GM12878 (cell line): ENCODE measurements around the gene PHF11.

Source experiments
- SP1 ChIP-seq: IDR thresholded peaks from one replicate; pipeline ENCODE4 v1.6.1; 2011; ENCODE audit warnings: low read depth, low read length
- ZNF274 ChIP-seq: IDR thresholded peaks from one replicate; pipeline ENCODE4 v1.8.0; 2011; ENCODE audit not compliant: insufficient read length, insufficient read depth

DNA sequence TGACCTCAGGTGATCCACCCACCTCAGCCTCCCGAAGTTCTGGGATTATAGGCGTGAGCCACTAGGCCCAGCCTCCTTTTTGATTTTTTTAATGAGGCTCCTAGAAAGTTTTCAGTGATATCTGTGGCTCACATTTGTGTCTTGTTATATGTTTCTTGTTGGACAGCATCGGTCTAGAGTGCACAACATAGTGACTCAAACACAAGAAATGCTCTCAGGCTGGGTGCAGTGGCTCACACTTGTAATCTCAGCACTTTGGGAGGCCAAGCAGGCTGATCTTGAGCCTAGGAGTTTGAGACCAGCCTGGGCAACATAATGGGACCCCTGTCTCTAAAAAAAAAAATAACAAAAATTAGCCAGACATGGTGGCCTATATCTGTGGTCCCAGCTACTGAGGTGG, 8.2 kb downstream of the PHF11 start:
- TF ChIP-seq SP1: no peak
- no peak for TF ChIP-seq ZNF274
